Endodermal cell (in vitro differentiated cells): ENCODE data around the gene TRAF3. TPM values are rescaled to one million over a fixed set of nuclear protein-coding genes. Genes with fewer than 3 reads are reported as not detected.

Experiments used
- DNase-seq: peaks from one replicate; pipeline ENCODE4 v3.0.0-alpha.2; 2017
- H3K27ac ChIP-seq: 2 replicates; pipeline ENCODE4 v1.5.1; 2013; ENCODE audit warnings: mild to moderate bottlenecking, low read depth, low read length, moderate library complexity
- H3K27me3 ChIP-seq: 2 replicates; pipeline ENCODE4 v1.6.1; 2013; ENCODE audit warnings: mild to moderate bottlenecking, low read length, moderate library complexity; ENCODE audit not compliant: insufficient read depth, control insufficient read depth, poor library complexity, severe bottlenecking
- H3K36me3 ChIP-seq: 2 replicates; pipeline ENCODE4 v1.7.0; 2013; ENCODE audit warnings: mild to moderate bottlenecking, low read length, moderate library complexity; ENCODE audit not compliant: control insufficient read depth, insufficient read depth
- H3K4me1 ChIP-seq: one replicate; pipeline ENCODE4 v1.7.0; 2013; ENCODE audit warnings: low read length; ENCODE audit not compliant: control insufficient read depth, insufficient read depth
- H3K4me3 ChIP-seq: 2 replicates; pipeline ENCODE4 v1.5.1; 2013; ENCODE audit warnings: mild to moderate bottlenecking, low read length, moderate library complexity
- H3K9ac ChIP-seq: 2 replicates; pipeline ENCODE4 v1.6.1; 2013; ENCODE audit warnings: mild to moderate bottlenecking, low read length, moderate library complexity; ENCODE audit not compliant: poor library complexity, severe bottlenecking; ENCODE audit errors: extremely low read depth
- H3K9me3 ChIP-seq: 2 replicates; pipeline ENCODE4 v1.6.1; 2013; ENCODE audit warnings: mild to moderate bottlenecking, low read length, moderate library complexity; ENCODE audit not compliant: control insufficient read depth
- H3K27ac Mint-ChIP-seq: 2 replicates; pipeline ENCODE4 v1.8.0; 2020; ENCODE audit warnings: mixed read lengths
- H3K27me3 Mint-ChIP-seq: 2 replicates; pipeline ENCODE4 v1.8.0; 2021; ENCODE audit warnings: mild to moderate bottlenecking, mixed read lengths; ENCODE audit not compliant: insufficient read depth
- H3K36me3 Mint-ChIP-seq: 2 replicates; pipeline ENCODE4 v1.8.0; 2020; ENCODE audit warnings: low read depth, mixed read lengths
- H3K4me1 Mint-ChIP-seq: 2 replicates; pipeline ENCODE4 v1.8.0; 2020; ENCODE audit warnings: mixed read lengths
- H3K4me3 Mint-ChIP-seq: 2 replicates; pipeline ENCODE4 v1.8.0; 2020; ENCODE audit warnings: mild to moderate bottlenecking, moderate library complexity, mixed read lengths
- H3K9me3 Mint-ChIP-seq: 2 replicates; pipeline ENCODE4 v1.8.0; 2020; ENCODE audit warnings: mild to moderate bottlenecking, mixed read lengths
- WGBS, 2 experiments: methylation state at CpG; one replicate each; pipeline versions ENCODE4 v1.1.5 to v1.1.7; 2013; ENCODE audit warnings: missing lambda C conversion rate in 2 of 2, mixed read lengths in 1 of 2; ENCODE audit not compliant: insufficient coverage in 1 of 2, insufficient read length in 1 of 2; 5-methylcytosine and 5-hydroxymethylcytosine counted together
- total RNA-seq, 2 donors: library from RNA; stranded (reverse); fragmentation: NEBNext Ultra II Directional in 1 of 2; extraction: Animal tissue kit (Norgen Biotek cat#: 25700) in 1 of 2; gene quantifications; 2 replicates in 1 of 2; 3 replicates in 1 of 2; pipeline ENCODE4 v1.2.1, GENCODE V29; 2021
- TF ChIP-seq, protein P1 (sequence below): fragments of 200-600 bp; sonication (generic); conservative IDR thresholded peaks from 2 replicates; pipeline ENCODE4 v1.5.0; 2021; ENCODE audit warnings: antibody characterized with exemption, mild to moderate bottlenecking

TRAF3 gene
- total RNA-seq, 2 donors from 2014 or later = 16.7 to 23.8 TPM

- Mint-ChIP-seq H3K4me3 (no peak overlapping the region), H3K27ac (no peak overlapping the region), H3K36me3 (peaks cover 51% of the 10 kb centered on the region), H3K9me3 (peaks cover 27% of the 10 kb centered on the region), H3K27me3 (no peaks in the 10 kb centered on the region), H3K4me1 (peaks cover 7% of the 10 kb centered on the region)
- TF ChIP-seq, protein P1, sequence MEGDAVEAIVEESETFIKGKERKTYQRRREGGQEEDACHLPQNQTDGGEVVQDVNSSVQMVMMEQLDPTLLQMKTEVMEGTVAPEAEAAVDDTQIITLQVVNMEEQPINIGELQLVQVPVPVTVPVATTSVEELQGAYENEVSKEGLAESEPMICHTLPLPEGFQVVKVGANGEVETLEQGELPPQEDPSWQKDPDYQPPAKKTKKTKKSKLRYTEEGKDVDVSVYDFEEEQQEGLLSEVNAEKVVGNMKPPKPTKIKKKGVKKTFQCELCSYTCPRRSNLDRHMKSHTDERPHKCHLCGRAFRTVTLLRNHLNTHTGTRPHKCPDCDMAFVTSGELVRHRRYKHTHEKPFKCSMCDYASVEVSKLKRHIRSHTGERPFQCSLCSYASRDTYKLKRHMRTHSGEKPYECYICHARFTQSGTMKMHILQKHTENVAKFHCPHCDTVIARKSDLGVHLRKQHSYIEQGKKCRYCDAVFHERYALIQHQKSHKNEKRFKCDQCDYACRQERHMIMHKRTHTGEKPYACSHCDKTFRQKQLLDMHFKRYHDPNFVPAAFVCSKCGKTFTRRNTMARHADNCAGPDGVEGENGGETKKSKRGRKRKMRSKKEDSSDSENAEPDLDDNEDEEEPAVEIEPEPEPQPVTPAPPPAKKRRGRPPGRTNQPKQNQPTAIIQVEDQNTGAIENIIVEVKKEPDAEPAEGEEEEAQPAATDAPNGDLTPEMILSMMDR = no peak
- H3K4me1 ChIP-seq = no peaks in the 10 kb centered on the region
- H3K9me3 ChIP-seq = peaks cover 22% of the 10 kb centered on the region
- H3K27ac ChIP-seq = no peak overlapping the region
- H3K4me3 ChIP-seq = no peak overlapping the region
- H3K9ac ChIP-seq = no peak overlapping the region
- no peaks in the 10 kb centered on the region for H3K27me3 ChIP-seq
- DNase-seq = no peak
- peaks cover 24% of the 10 kb centered on the region for H3K36me3 ChIP-seq
- 93% methylated on average over 2 to 7 of the region's 7 CpGs for WGBS, 2 experiments
These were observed 126.8 kb downstream of the TRAF3 start for GRCh38 chr14:102903889-102904512.

DNA sequence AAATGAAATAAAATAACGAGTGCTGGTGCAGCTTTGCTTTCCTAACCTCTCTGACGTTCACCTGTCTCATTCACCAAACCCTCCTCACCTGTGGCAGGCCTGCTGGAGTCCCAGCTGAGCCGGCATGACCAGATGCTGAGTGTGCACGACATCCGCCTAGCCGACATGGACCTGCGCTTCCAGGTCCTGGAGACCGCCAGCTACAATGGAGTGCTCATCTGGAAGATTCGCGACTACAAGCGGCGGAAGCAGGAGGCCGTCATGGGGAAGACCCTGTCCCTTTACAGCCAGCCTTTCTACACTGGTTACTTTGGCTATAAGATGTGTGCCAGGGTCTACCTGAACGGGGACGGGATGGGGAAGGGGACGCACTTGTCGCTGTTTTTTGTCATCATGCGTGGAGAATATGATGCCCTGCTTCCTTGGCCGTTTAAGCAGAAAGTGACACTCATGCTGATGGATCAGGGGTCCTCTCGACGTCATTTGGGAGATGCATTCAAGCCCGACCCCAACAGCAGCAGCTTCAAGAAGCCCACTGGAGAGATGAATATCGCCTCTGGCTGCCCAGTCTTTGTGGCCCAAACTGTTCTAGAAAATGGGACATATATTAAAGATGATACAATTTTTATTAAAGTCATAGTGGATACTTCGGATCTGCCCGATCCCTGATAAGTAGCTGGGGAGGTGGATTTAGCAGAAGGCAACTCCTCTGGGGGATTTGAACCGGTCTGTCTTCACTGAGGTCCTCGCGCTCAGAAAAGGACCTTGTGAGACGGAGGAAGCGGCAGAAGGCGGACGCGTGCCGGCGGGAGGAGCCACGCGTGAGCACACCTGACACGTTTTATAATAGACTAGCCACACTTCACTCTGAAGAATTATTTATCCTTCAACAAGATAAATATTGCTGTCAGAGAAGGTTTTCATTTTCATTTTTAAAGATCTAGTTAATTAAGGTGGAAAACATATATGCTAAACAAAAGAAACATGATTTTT, 128.2 kb downstream of the TRAF3 start:
- no peaks in the 10 kb centered on the region for H3K4me1 ChIP-seq
- H3K9ac ChIP-seq = no peak overlapping the region
- H3K4me3 Mint-ChIP-seq = no peak overlapping the region
- no peaks in the 10 kb centered on the region for H3K27me3 ChIP-seq
- DNase-seq = no peak
- H3K4me3 ChIP-seq = no peak overlapping the region
- H3K9me3 Mint-ChIP-seq = peaks cover 27% of the 10 kb centered on the region
- WGBS, 2 experiments = 96 to 99% methylated on average over 26 to 38 of the region's 38 CpGs
- peaks cover 47% of the 10 kb centered on the region for H3K36me3 Mint-ChIP-seq
- peaks cover 7% of the 10 kb centered on the region for H3K4me1 Mint-ChIP-seq
- TF ChIP-seq, protein P1 = no peak
- H3K27ac Mint-ChIP-seq = no peak overlapping the region
- H3K27me3 Mint-ChIP-seq = no peaks in the 10 kb centered on the region
- H3K9me3 ChIP-seq = peaks cover 22% of the 10 kb centered on the region
- no peak overlapping the region for H3K27ac ChIP-seq
- peaks cover 24% of the 10 kb centered on the region for H3K36me3 ChIP-seq

DNA sequence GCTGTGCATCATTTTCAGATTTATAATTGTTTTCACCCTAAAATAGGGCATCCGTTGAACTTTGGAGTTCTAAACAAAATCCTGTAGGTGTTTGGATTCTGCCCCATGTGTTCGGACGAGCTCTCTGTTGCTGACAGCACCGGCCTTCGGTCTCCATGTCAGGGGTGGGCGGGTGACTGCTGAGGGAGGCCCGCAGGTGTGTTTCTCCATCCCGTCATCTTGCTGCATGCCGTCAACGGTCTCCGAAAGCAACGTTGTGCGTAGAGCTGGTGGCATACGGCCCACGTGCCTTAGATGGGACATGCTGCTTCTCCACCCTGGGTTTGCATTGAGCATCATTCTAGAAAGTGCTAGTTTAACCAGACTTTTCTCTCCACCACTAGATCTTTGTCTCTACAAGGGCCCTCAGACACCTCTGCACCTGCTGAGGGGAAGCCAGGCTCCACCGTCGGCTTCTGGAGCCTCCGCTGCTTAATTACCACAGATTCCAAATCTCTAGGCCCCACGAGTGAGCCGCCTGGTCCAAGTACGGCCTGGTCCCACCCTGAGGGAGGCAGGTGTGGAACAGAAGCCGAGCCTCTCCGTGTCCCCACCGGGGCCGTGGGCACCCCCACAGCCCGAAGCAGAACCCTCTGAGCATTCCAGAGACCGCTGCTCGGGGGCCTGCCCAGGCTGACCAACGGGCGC, 129.5 kb downstream of the TRAF3 start:
- WGBS, 2 experiments = 95 to 96% methylated on average over 22 to 30 of the region's 30 CpGs
- H3K9me3 Mint-ChIP-seq = peaks cover 27% of the 10 kb centered on the region
- no peak overlapping the region for H3K4me3 Mint-ChIP-seq

More for the DNA sequence above, 129.5 kb downstream of the TRAF3 start:
- no peaks in the 10 kb centered on the region for H3K27me3 Mint-ChIP-seq
- Histone ChIP-seq H3K4me3 (no peak overlapping the region), H3K9ac (no peak overlapping the region), H3K36me3 (peaks cover 24% of the 10 kb centered on the region), H3K4me1 (no peaks in the 10 kb centered on the region), H3K27ac (no peak overlapping the region), H3K27me3 (no peaks in the 10 kb centered on the region), H3K9me3 (peaks cover 22% of the 10 kb centered on the region)
- H3K36me3 Mint-ChIP-seq = peaks cover 47% of the 10 kb centered on the region
- peaks cover 7% of the 10 kb centered on the region for H3K4me1 Mint-ChIP-seq
- TF ChIP-seq, protein P1 = no peak
- no peak for DNase-seq
- H3K27ac Mint-ChIP-seq = no peak overlapping the region
